HepG2 (cell line): ENCODE data around the gene GPR176. TPM values are rescaled to one million over a fixed set of nuclear protein-coding genes. Genes with fewer than 3 reads are reported as not detected.
A peak's percentile ranks its signal among the peaks of the same experiment; 100 is the strongest.

Experiments used
- ATAC-seq: fragments of 200-7000 bp; cut with Tn5 transposase; 3 replicates; pipeline ENCODE4 v1.9.1; 2020; ENCODE audit warnings: mild to moderate bottlenecking, moderate library complexity
- BruUV-seq: library from RNA; stranded (reverse); fragments of 400-500 nt; replicated peaks from 2 replicates; lab custom pipeline; 2021; lab: Mats Ljungman, UMichigan
- CTCF ChIA-PET: fragments of 300-600 bp; formaldehyde crosslinking; extraction: SDS; loops from one replicate; lab custom pipeline; 2021; ENCODE audit warnings: low total read pairs, inconsistent platforms, low intra/inter-chr PET ratio; lab: Yijun Ruan, JAX
- POLR2A ChIA-PET: fragments of 350-600 bp; sonication (Branson Sonifier 250); formaldehyde crosslinking; loops from one replicate; lab custom pipeline; 2020; ENCODE audit warnings: antibody characterized with exemption, inconsistent platforms; lab: Yijun Ruan, JAX
- DNase-seq: peaks from one replicate; pipeline ENCODE4 v3.0.0-alpha.2; 2015; ENCODE audit warnings: low spot score
- FAIRE-seq: peaks from 3 replicates; lab custom pipeline; 2011; peaks lifted over from hg19 to GRCh38; lab: Jason Lieb, UNC
- H2AFZ ChIP-seq: one replicate; pipeline ENCODE4 v1.6.1; 2011; ENCODE audit warnings: low read length, inconsistent platforms
- H3K27ac ChIP-seq: fragments of 300-600 bp; 3 replicates; pipeline ENCODE4 v1.8.0; 2011; ENCODE audit warnings: mixed run types, mild to moderate bottlenecking, mixed read lengths, low read length, inconsistent platforms; ENCODE audit not compliant: insufficient read depth; ENCODE audit errors: extremely low read length
- H3K27me3 ChIP-seq, 2 experiments: fragments of 200-600 bp in 1 of 2; 2 replicates in 1 of 2; 3 replicates in 1 of 2; pipeline versions ENCODE4 v1.6.0 to v1.8.0; 2011; ENCODE audit warnings: low read length in 2 of 2, mild to moderate bottlenecking in 2 of 2, moderate library complexity in 2 of 2, inconsistent platforms in 1 of 2; ENCODE audit not compliant: insufficient read depth in 2 of 2, control insufficient read depth in 1 of 2
- H3K36me3 ChIP-seq, 2 experiments: fragments of 200-600 bp in 1 of 2; replicated peaks in 1 of 2; 2 replicates in 1 of 2; 3 replicates in 1 of 2; pipeline versions ENCODE4 v1.5.1 to v1.8.0; 2011; ENCODE audit warnings: low read length in 2 of 2, inconsistent platforms in 1 of 2; ENCODE audit not compliant: insufficient read depth in 2 of 2, control insufficient read depth in 1 of 2
- H3K4me1 ChIP-seq: 2 replicates; pipeline ENCODE4 v1.5.1; 2012; ENCODE audit warnings: low read length, inconsistent platforms; ENCODE audit not compliant: insufficient read depth
- H3K4me2 ChIP-seq: 2 replicates; pipeline ENCODE4 v1.6.0; 2011; ENCODE audit warnings: low read depth, low read length, inconsistent platforms
- H3K4me3 ChIP-seq, 3 experiments: fragments of 200-600 bp in 1 of 3; sonication (generic), shearing (Covaris generic) in 1 of 3; replicated peaks in 1 of 3; 2 replicates each; pipeline ENCODE4 v1.5.1; 2011 to 2016; ENCODE audit warnings: low read length in 3 of 3, inconsistent platforms in 2 of 3, low read depth in 2 of 3, mild to moderate bottlenecking in 2 of 3, control low read depth in 1 of 3, mixed read lengths in 1 of 3; ENCODE audit not compliant: insufficient read depth in 1 of 3
- H3K79me2 ChIP-seq: one replicate; pipeline ENCODE4 v1.6.1; 2011; ENCODE audit warnings: low read length, inconsistent platforms; ENCODE audit not compliant: insufficient read depth
- H3K9ac ChIP-seq: 2 replicates; pipeline ENCODE4 v1.6.0; 2011; ENCODE audit warnings: mild to moderate bottlenecking, low read depth, low read length, inconsistent platforms; ENCODE audit not compliant: insufficient read depth
- H3K9me3 ChIP-seq: 2 replicates; pipeline ENCODE4 v1.5.1; 2012; ENCODE audit warnings: mild to moderate bottlenecking, low read length
- H4K20me1 ChIP-seq: 2 replicates; pipeline ENCODE4 v1.6.0; 2011; ENCODE audit warnings: inconsistent platforms, mild to moderate bottlenecking, low read length, moderate library complexity; ENCODE audit not compliant: insufficient read depth
- KLF16 ChIP-seq, 2 experiments: sonication (generic) in 1 of 2; formaldehyde crosslinking in 1 of 2; IDR thresholded peaks; 2 replicates each; pipeline versions ENCODE4 v1.6.1 to v1.8.0; 2016 to 2023; ENCODE audit warnings: missing genetic modification reagents in 2 of 2, missing compliant biosample characterization in 1 of 2
- KLF9 ChIP-seq: IDR thresholded peaks from 2 replicates; pipeline ENCODE4 v1.6.1; 2016; ENCODE audit warnings: low read depth
- NFATC3 ChIP-seq: sonication (generic); formaldehyde crosslinking; IDR thresholded peaks from 2 replicates; pipeline ENCODE4 v1.5.1; 2020; ENCODE audit warnings: mild to moderate bottlenecking, missing genetic modification reagents
- PHF21A ChIP-seq: sonication (generic); formaldehyde crosslinking; IDR thresholded peaks from 2 replicates; pipeline ENCODE4 v1.5.0; 2020; ENCODE audit warnings: mild to moderate bottlenecking, missing genetic modification reagents
- POLR2AphosphoS5 ChIP-seq: IDR thresholded peaks from 2 replicates; pipeline ENCODE4 v1.6.1; 2012; ENCODE audit warnings: low read depth, low read length
- TCF12 ChIP-seq, 2 experiments: fragments of 450-650 bp in 1 of 2; sonication (generic) in 1 of 2; formaldehyde crosslinking in 1 of 2; IDR thresholded peaks; 2 replicates each; pipeline versions ENCODE4 v1.6.1 to v1.8.0; 2017 to 2022; ENCODE audit warnings: antibody characterized with exemption in 1 of 2, mild to moderate bottlenecking in 1 of 2, missing genetic modification reagents in 1 of 2, moderate library complexity in 1 of 2
- ZBTB42 ChIP-seq: sonication (generic); formaldehyde crosslinking; IDR thresholded peaks from 2 replicates; pipeline ENCODE4 v1.5.0; 2020; ENCODE audit warnings: mild to moderate bottlenecking, missing genetic modification reagents
- ZFP82 ChIP-seq: sonication (generic); formaldehyde crosslinking; IDR thresholded peaks from 2 replicates; pipeline ENCODE4 v1.5.1; 2020; ENCODE audit warnings: mild to moderate bottlenecking, missing genetic modification reagents, borderline replicate concordance
- ZNF331 ChIP-seq: sonication (generic); formaldehyde crosslinking; IDR thresholded peaks from 2 replicates; pipeline ENCODE4 v1.4.0; 2020; ENCODE audit warnings: missing genetic modification reagents
- ZNF7 ChIP-seq: IDR thresholded peaks from 2 replicates; pipeline ENCODE4 v1.6.1; 2016; ENCODE audit warnings: missing biosample characterization, missing genetic modification reagents
- WGBS: methylation state at CpG from one replicate; pipeline ENCODE4 v1.1.6; 2017; ENCODE audit warnings: low lambda C conversion rate; 5-methylcytosine and 5-hydroxymethylcytosine counted together
- in situ Hi-C: cut with HindIII; loops from 2 replicates; pipeline ENCODE4 v1.10.0; 2017; ENCODE audit warnings: low pct_unique_long_range_greater_than_20kb; ENCODE audit not compliant: extremely low pct_ligation_motif_present
- intact Hi-C: fragments of 100-400 bp; cut with micrococcal nuclease; formaldehyde crosslinking; loops from one replicate; pipeline ENCODE4 v1.10.0; 2022; ENCODE audit not compliant: unreplicated experiment
- polyA plus RNA-seq, 8 experiments: library from polyadenylated mRNA; depleted of rRNA in 3 of 8; stranded (reverse) in 7 of 8; unstranded in 1 of 8; fragments of >200 nt; fragmentation: Illumina TruSeq in 4 of 8; extraction: Trizol in 4 of 8; gene quantifications; 2 replicates each; pipeline versions ENCODE4 v1.2.1 to v1.2.3, GENCODE V29; 2011 to 2016; ENCODE audit warnings: low read depth in 4 of 8, missing spikeins in 1 of 8, mixed read lengths in 1 of 8; ENCODE audit not compliant: insufficient read depth in 1 of 8
- total RNA-seq, 5 experiments: library from RNA; depleted of rRNA; stranded (reverse); fragments of >200 nt; fragmentation: Illumina TruSeq; extraction: Trizol; gene quantifications; 2 replicates each; pipeline ENCODE4 v1.2.3, GENCODE V29; 2016; ENCODE audit warnings: low read depth in 1 of 5
- TF ChIP-seq, protein P1 (sequence below): IDR thresholded peaks from 2 replicates; pipeline ENCODE4 v1.6.1; 2016; ENCODE audit warnings: missing genetic modification reagents, missing compliant biosample characterization
- TF ChIP-seq, protein P2 (sequence below): IDR thresholded peaks from 2 replicates; pipeline ENCODE4 v1.6.1; 2016; ENCODE audit warnings: missing compliant biosample characterization, missing genetic modification reagents, borderline replicate concordance

GPR176 gene
- total and polyA plus RNA-seq, 2 of the 13 experiments (the other 11 are each of a cell fraction or from before 2014, with no cell fraction given) = 0.11 to 0.20 TPM

DNA sequence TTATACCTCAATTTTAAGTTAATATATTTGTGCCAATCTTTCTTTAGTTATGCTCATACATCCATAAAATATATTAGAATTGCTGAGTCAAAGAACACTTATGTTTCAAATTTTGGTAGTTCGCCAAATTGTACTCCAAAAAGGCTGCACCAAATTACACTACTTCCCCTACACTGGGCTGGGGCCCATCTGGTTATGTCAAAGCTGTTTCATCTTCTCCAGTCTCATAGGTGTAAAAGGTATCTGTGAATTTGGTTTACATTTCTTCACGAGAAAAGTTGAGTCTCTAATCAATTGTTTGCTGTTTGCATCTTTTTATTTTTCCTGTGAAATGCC lies 138.1 kb downstream of the GPR176 start:
- POLR2A ChIA-PET = interaction anchor here (0.7 to 1.9 kb wide), 5 partner anchors 9 to 221 kb away, joined by 3 to 10 read pairs (median 3); partner anchors contain the start of gene EIF2AK4
- DNase-seq = no peak
- Histone ChIP-seq H3K4me1 (peaks cover 41% of the 10 kb centered on the region), H3K9me3 (no peaks in the 10 kb centered on the region), H3K4me2 (peak overlapping the region; percentile 81), H3K27ac (no peak overlapping the region), H3K79me2 (no peaks in the 10 kb centered on the region), H2AFZ (peak overlapping the region; percentile 59), H3K9ac (peak overlapping the region; percentile 35; the same call in 1 of the 2 replicates), H3K4me3 (peak overlapping the region; percentile 19 to 92 (median 74)), H4K20me1 (no peaks in the 10 kb centered on the region), H3K27me3 (no peaks in the 10 kb centered on the region; a peak in 2 of 5 replicates), H3K36me3 (no peaks in the 10 kb centered on the region)
- WGBS = 81% methylated on average over 2 of the region's 2 CpGs
- FAIRE-seq = no peak
- intact Hi-C loops = no loop called here
- CTCF ChIA-PET = no interaction called here
- in situ Hi-C loops = no loop called here
- ATAC-seq = no peak
- TF ChIP-seq ZNF331 (CRISPR knock-in tag) (no peak), KLF9 (no peak)
- TF ChIP-seq, protein P1, sequence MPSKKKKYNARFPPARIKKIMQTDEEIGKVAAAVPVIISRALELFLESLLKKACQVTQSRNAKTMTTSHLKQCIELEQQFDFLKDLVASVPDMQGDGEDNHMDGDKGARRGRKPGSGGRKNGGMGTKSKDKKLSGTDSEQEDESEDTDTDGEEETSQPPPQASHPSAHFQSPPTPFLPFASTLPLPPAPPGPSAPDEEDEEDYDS (CRISPR knock-in tag) = 0 out of 2 replicates have a peak, but pooled peaks have one; percentile 5
- TF ChIP-seq, all 625 proteins: peak for 1
- BruUV-seq = no TSS peak

DNA sequence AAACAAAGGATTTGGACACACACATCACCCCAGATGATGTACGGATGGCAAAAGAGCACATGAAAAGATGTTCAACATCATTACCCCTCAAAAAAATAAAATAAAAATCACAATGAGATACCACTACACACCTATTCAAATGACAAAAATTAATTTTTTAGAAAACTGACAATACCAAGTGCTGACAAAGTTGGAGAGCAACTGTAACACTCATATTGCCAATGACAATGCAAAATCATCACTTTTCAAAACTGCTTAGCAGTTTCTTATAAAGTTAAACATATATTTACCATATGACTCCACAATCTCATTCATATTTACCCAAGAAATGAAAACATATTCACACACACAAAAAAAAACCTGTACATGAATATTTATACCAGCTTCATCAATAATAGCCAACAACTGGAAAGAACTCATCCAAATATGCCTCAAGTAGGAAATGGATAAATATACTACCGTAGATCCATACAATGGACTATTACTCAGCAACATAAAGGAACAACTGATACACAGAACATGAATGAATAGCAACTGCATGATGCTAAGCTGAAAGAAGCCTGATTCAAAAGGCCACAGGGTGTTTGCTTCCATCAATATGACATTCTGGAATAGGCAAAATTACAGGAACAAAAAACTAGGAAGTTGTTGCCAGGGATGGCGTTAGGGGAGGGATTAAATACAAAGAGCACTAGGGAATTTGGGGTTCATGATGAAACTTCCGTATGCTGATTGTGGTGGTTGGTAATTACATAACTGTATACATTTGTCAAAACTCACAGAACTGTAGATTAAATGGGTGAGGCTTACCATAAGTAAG lies 138.7 kb downstream of the GPR176 start:
- BruUV-seq = no TSS peak
- FAIRE-seq = no peak
- ATAC-seq = no peak

More for the DNA sequence above, 138.7 kb downstream of the GPR176 start:
- no peaks in the 10 kb centered on the region for H3K9me3 ChIP-seq
- TF ChIP-seq ZBTB42 (no peak), KLF16 (CRISPR knock-in tag; IDR thresholded peaks at IDR 0.05) (0 out of 4 replicates have a peak, but pooled peaks of 1 of the 2 experiments have one; percentile 5), ZFP82 (CRISPR knock-in tag) (no peak), TCF12 (IDR thresholded peaks at IDR 0.05) (no peak), TCF12 (CRISPR knock-in tag; IDR thresholded peaks at IDR 0.05) (no peak), ZNF7 (peak; percentile 96), POLR2AphosphoS5 (no peak), NFATC3 (no peak), PHF21A (CRISPR knock-in tag) (no peak)
- TF ChIP-seq, protein P2, sequence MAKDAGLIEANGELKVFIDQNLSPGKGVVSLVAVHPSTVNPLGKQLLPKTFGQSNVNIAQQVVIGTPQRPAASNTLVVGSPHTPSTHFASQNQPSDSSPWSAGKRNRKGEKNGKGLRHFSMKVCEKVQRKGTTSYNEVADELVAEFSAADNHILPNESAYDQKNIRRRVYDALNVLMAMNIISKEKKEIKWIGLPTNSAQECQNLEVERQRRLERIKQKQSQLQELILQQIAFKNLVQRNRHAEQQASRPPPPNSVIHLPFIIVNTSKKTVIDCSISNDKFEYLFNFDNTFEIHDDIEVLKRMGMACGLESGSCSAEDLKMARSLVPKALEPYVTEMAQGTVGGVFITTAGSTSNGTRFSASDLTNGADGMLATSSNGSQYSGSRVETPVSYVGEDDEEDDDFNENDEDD = no peak
- TF ChIP-seq, all 625 proteins: peak for 2
- in situ Hi-C loops (no loop called here), intact Hi-C loops (no loop called here)
- WGBS = 54% methylated on average over 4 of the region's 4 CpGs
- no peaks in the 10 kb centered on the region for H3K79me2 ChIP-seq
- no peak overlapping the region for H3K27ac ChIP-seq
- POLR2A ChIA-PET = no interaction called here
- no peaks in the 10 kb centered on the region for H3K36me3 ChIP-seq
- H2AFZ ChIP-seq = peak overlapping the region; percentile 59
- no peaks in the 10 kb centered on the region for H4K20me1 ChIP-seq
- peaks cover 37% of the 10 kb centered on the region for H3K4me1 ChIP-seq
- peak overlapping the region; percentile 81; the same call in 1 of the 2 replicates for H3K4me2 ChIP-seq
- H3K4me3 ChIP-seq = no peak overlapping the region; a peak in 1 of 6 replicates
- DNase-seq = no peak
- no peaks in the 10 kb centered on the region; a peak in 2 of 5 replicates for H3K27me3 ChIP-seq
- CTCF ChIA-PET = no interaction called here
- no peak overlapping the region for H3K9ac ChIP-seq
